ENCODE results near the gene OSBPL3. TPM values are rescaled to one million over a fixed set of nuclear protein-coding genes. Genes with fewer than 3 reads are reported as not detected.
A peak's percentile ranks its signal among the peaks of the same experiment; 100 is the strongest.

Gene OSBPL3
- total RNA-seq, 2 experiments from 2014 or later: 44.6 to 45.7 TPM

DNA sequence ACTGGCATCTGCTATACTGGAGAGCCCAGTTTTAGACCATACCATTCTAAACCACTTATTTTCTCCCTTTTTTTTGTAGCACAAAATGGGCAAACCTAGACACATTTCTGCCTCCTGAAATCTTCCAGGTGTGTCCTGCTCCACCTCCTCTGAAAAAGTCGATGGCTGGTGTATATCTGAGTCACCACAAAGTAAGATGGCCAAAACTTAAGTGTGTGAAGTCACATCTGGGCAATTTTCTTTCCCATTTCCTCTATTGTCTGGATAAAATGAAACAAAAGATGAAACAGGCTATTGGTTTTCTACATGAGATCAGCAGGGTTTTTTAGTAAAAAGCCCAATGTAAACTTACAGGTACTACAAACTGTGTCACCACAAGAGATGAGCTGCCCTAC is 65.5 kb downstream of the OSBPL3 start:
- intact Hi-C loops (cut with micrococcal nuclease): loop anchor here (5.0 kb wide), 1 partner anchor 53 kb away; no protein-coding TSS in a partner anchor
- peaks cover 92% of the 10 kb centered on the region for H3K4me1 Mint-ChIP-seq (ENCODE audit: low read depth)
- CTCF ChIA-PET: interaction anchor here (1.0 to 1.2 kb wide), 2 partner anchors 13 to 94 kb away, joined by 3 read pairs; no protein-coding TSS in a partner anchor
- POLR2A ChIA-PET: interaction anchor here (1.2 to 2.4 kb wide), 3 partner anchors 10 to 31 kb away, joined by 3 to 8 read pairs (median 3); no protein-coding TSS in a partner anchor
- peaks cover 33% of the 10 kb centered on the region for H3K36me3 Mint-ChIP-seq (ENCODE audit: low read depth)
- TF ChIP-seq, protein P1, sequence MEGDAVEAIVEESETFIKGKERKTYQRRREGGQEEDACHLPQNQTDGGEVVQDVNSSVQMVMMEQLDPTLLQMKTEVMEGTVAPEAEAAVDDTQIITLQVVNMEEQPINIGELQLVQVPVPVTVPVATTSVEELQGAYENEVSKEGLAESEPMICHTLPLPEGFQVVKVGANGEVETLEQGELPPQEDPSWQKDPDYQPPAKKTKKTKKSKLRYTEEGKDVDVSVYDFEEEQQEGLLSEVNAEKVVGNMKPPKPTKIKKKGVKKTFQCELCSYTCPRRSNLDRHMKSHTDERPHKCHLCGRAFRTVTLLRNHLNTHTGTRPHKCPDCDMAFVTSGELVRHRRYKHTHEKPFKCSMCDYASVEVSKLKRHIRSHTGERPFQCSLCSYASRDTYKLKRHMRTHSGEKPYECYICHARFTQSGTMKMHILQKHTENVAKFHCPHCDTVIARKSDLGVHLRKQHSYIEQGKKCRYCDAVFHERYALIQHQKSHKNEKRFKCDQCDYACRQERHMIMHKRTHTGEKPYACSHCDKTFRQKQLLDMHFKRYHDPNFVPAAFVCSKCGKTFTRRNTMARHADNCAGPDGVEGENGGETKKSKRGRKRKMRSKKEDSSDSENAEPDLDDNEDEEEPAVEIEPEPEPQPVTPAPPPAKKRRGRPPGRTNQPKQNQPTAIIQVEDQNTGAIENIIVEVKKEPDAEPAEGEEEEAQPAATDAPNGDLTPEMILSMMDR (IDR thresholded peaks at IDR 0.05): no peak
- no peaks in the 10 kb centered on the region for H3K27me3 Mint-ChIP-seq
- DNase-seq (no peak), ATAC-seq (no peak)
- peak overlapping the region; percentile 40 for H3K27ac Mint-ChIP-seq
- H3K9me3 Mint-ChIP-seq: no peaks in the 10 kb centered on the region
- H3K4me3 Mint-ChIP-seq: no peak overlapping the region

DNA sequence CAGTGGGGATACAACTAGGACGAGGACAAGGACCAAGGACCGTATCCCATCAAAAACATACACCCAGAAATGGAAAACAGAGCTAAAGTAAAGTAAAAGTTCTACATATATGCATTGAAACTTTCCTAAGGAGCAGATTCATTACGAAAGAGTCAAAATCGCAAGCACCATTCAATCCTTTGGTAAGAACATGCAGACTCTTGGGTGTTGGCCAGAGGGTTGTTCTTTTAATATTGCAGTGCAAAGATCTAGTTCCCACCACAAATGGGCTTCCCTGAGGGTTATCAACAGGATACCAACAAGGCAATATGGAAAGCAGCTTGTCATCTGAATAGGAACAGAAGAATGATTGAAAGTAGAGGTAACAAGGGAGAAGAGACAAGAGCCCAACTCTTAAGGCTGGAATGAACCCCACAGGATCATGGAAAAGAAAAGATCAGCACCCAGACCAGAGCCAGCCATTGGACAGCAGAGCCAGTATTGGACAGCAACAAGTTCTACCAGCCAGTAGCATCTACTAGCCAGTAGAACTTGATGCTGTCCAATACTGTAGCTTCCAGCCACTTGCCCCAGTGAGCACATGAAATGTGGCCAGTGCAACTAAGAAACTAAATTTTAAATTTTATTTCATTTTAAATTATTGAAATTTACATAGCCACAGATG is 66.0 kb downstream of the OSBPL3 start:
- ATAC-seq (no peak), DNase-seq (no peak)
- H3K36me3 Mint-ChIP-seq (ENCODE audit: low read depth): peaks cover 33% of the 10 kb centered on the region
- peaks cover 87% of the 10 kb centered on the region for H3K4me1 Mint-ChIP-seq (ENCODE audit: low read depth)
- ChIA-PET POLR2A (interaction anchor here (0.8 to 2.4 kb wide), 5 partner anchors 11 to 211 kb away, joined by 3 to 8 read pairs (median 3); partner anchors contain the start of gene CYCS), CTCF (interaction anchor here (0.8 to 1.2 kb wide), 3 partner anchors 13 to 102 kb away, joined by 3 read pairs; no protein-coding TSS in a partner anchor)
- intact Hi-C loops (cut with micrococcal nuclease): loop anchor here (5.0 kb wide), 1 partner anchor 53 kb away; no protein-coding TSS in a partner anchor
- peak overlapping the region; percentile 74 for H3K27ac Mint-ChIP-seq
- no peaks in the 10 kb centered on the region for H3K27me3 Mint-ChIP-seq
- TF ChIP-seq, protein P1 (IDR thresholded peaks at IDR 0.05): no peak
- no peaks in the 10 kb centered on the region for H3K9me3 Mint-ChIP-seq
- H3K4me3 Mint-ChIP-seq: no peak overlapping the region

DNA sequence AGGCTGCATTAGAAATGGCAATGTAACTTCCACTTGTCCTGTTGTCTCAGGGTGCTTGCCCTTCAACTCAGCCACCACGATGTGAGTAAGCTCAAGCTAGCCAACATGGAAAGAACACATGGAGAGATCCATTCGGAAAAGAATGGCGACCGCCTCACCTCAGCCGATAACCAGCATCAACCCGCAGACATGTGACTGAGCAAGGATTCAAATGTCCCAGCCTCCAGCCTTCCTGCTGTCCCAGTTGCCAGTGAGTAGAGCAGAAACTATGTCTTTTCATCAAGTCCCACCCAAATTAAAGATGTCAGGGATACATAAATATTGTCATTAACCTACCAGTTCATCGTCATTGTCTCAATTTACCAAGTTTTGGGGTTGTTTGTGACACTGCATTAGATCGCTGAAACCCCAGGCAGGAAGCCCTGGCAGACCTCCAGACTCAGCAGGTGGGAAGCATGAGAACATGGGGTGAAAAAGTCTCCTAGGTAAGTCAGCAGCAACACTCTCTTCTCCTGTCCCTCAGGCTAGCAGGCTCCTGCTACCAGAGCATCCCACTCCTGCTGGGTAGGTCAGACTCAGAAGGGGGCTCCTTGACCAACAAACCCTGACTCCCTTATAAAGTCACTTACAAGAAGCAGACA is 67.0 kb downstream of the OSBPL3 start:
- Mint-ChIP-seq H3K4me3 (no peak overlapping the region), H3K27ac (peak overlapping the region; percentile 74), H3K27me3 (no peaks in the 10 kb centered on the region), H3K9me3 (no peaks in the 10 kb centered on the region), H3K4me1 (ENCODE audit: low read depth) (peaks cover 77% of the 10 kb centered on the region), H3K36me3 (ENCODE audit: low read depth) (peaks cover 33% of the 10 kb centered on the region)
- ATAC-seq (no peak), DNase-seq (peak; percentile 36)
- ChIA-PET CTCF (interaction anchor here (1.2 to 1.8 kb wide), 4 partner anchors 10 to 92 kb away, joined by 3 to 7 read pairs (median 4); no protein-coding TSS in a partner anchor), POLR2A (interaction anchor here (0.8 to 2.4 kb wide), 4 partner anchors 12 to 159 kb away, joined by 3 to 8 read pairs (median 3); no protein-coding TSS in a partner anchor)
- intact Hi-C loops (cut with micrococcal nuclease): loop anchor here (5.0 kb wide), 1 partner anchor 54 kb away; no protein-coding TSS in a partner anchor
- TF ChIP-seq, protein P1 (IDR thresholded peaks at IDR 0.05): no peak

DNA sequence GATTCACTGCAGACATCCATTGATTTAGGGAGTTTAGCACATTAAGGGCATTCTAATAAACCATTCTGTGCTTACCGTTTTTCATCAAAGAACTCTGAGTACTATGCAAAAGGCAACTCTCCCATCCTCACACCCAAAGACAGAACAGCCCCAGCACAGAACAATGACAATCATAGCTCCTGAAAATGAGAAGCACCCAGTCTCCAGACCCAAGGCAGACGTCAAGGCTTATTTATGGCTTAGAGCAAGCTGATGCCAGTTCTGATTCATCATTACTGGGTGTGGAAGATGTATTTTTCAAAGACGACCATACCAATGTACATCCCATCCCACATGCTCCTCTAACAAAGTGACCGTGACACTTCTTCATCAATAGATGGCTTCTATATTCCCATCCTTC is 67.6 kb downstream of the OSBPL3 start:
- ATAC-seq (no peak), DNase-seq (no peak)
- peaks cover 33% of the 10 kb centered on the region for H3K36me3 Mint-ChIP-seq (ENCODE audit: low read depth)
- ChIA-PET POLR2A (interaction anchor here (0.9 to 3.5 kb wide), 2 partner anchors 68 to 91 kb away, joined by 3 to 21 read pairs; partner anchors contain the start of gene OSBPL3), CTCF (interaction anchor here (1.4 to 2.3 kb wide), 6 partner anchors 10 to 186 kb away, joined by 4 to 8 read pairs (median 5); partner anchors contain the start of gene OSBPL3)
- H3K9me3 Mint-ChIP-seq: no peaks in the 10 kb centered on the region
- H3K4me3 Mint-ChIP-seq: no peak overlapping the region
- peaks cover 72% of the 10 kb centered on the region for H3K4me1 Mint-ChIP-seq (ENCODE audit: low read depth)
- H3K27ac Mint-ChIP-seq: peak overlapping the region; percentile 65
- TF ChIP-seq, protein P1 (IDR thresholded peaks at IDR 0.05): no peak
- no peaks in the 10 kb centered on the region for H3K27me3 Mint-ChIP-seq
- intact Hi-C loops (cut with micrococcal nuclease): loop anchor here (5.0 kb wide), 1 partner anchor 55 kb away; no protein-coding TSS in a partner anchor

All from activated CD8-positive, alpha-beta T cell treated with anti-CD3 and anti-CD28 coated beads for 36 hours (primary cell).